SK-N-SH (cell line): ENCODE measurements around the gene OR1N2.

Experiments used
- CHD2 ChIP-seq: fragments of 150-350 bp; IDR thresholded peaks from 2 replicates; pipeline ENCODE4 v1.6.1; 2018; ENCODE audit warnings: low read length; ENCODE audit not compliant: partially characterized antibody
- CTCF ChIP-seq: fragments of 200-600 bp; sonication (generic); IDR thresholded peaks from 2 replicates; pipeline ENCODE4 v1.6.1; 2017; ENCODE audit warnings: antibody characterized with exemption, mild to moderate bottlenecking, moderate library complexity
- ELF1 ChIP-seq: IDR thresholded peaks from 2 replicates; pipeline ENCODE4 v1.4.0; 2012
- EP300 ChIP-seq, 2 experiments: IDR thresholded peaks; 2 replicates each; pipeline versions ENCODE4 v1.4.0 to v1.6.1; 2012; ENCODE audit warnings: borderline replicate concordance in 1 of 2, low read depth in 1 of 2, low read length in 1 of 2
- EZH2phosphoT487 ChIP-seq: fragments of 200-600 bp; sonication (generic); IDR thresholded peaks from 2 replicates; pipeline ENCODE4 v1.6.1; 2017; ENCODE audit warnings: low read depth, mixed run types, mild to moderate bottlenecking, antibody characterized with exemption, moderate library complexity, borderline replicate concordance
- FOSL2 ChIP-seq: IDR thresholded peaks from 2 replicates; pipeline ENCODE4 v1.4.0; 2012; ENCODE audit warnings: low read depth, mild to moderate bottlenecking, moderate library complexity, borderline replicate concordance
- GABPA ChIP-seq: IDR thresholded peaks from 2 replicates; pipeline ENCODE4 v1.4.0; 2012; ENCODE audit warnings: low read depth, mild to moderate bottlenecking
- GATA2 ChIP-seq: sonication (generic); formaldehyde crosslinking; IDR thresholded peaks from 2 replicates; pipeline ENCODE4 v1.5.0; 2020; ENCODE audit warnings: mild to moderate bottlenecking, missing genetic modification reagents
- MAX ChIP-seq: IDR thresholded peaks from 2 replicates; pipeline ENCODE4 v1.4.0; 2012; ENCODE audit warnings: low read depth
- PBX3 ChIP-seq: IDR thresholded peaks from 2 replicates; pipeline ENCODE4; 2012
- POLR2AphosphoS5 ChIP-seq: IDR thresholded peaks from 2 replicates; pipeline ENCODE4 v1.6.1; 2012; ENCODE audit warnings: low read depth, low read length
- REST ChIP-seq: IDR thresholded peaks from 2 replicates; pipeline ENCODE4 v1.6.1; 2012; ENCODE audit warnings: mild to moderate bottlenecking, low read depth, low read length, moderate library complexity
- ZBTB33 ChIP-seq: IDR thresholded peaks from 2 replicates; pipeline ENCODE4 v1.4.0; 2012; ENCODE audit warnings: low read depth, borderline replicate concordance

GRCh38 chr9:122518841-122519240, 34.1 kb upstream of the OR1N2 start, which contains the start of gene OR1J4:
- TF ChIP-seq CTCF (no peak), FOSL2 (no peak), ELF1 (no peak), ZBTB33 (no peak), MAX (no peak), REST (no peak), GATA2 (CRISPR knock-in tag) (no peak), POLR2AphosphoS5 (no peak), PBX3 (no peak), GABPA (no peak), CHD2 (no peak), EP300 (IDR thresholded peaks at IDR 0.05; ENCODE audit: borderline replicate concordance in 1 of 2, low read depth in 1 of 2, low read length in 1 of 2) (no peak), EZH2phosphoT487 (no peak)
